ENCODE measurements around the gene SNRPA. TPM values are rescaled to one million over a fixed set of nuclear protein-coding genes. Genes with fewer than 3 reads are reported as not detected.
"Not testable (repeated sequence)": the region's sequence is repeated elsewhere in the genome, so short reads cannot be mapped to it uniquely, and the experiment has no call there.

SNRPA gene
- polyA plus RNA-seq, 1 donor (not counting 4 experiments of a cell fraction or from before 2014, with no cell fraction given), result 93.4 TPM

- peak overlapping the region; percentile 22 for H3K9ac ChIP-seq (ENCODE audit: control insufficient read depth, extremely low read depth, insufficient read depth, low read length)
- dilution Hi-C loops (cut with MboI; ENCODE audit: extremely low pct_ligation_motif_present, low sequenced_read_pairs), result no loop called here
- H4K20me1 ChIP-seq (ENCODE audit: control insufficient read depth, extremely low read depth, insufficient read depth, low read length), result peaks cover 4% of the 10 kb centered on the region
- FAIRE-seq (no peak), DNase-seq (ENCODE audit: low read depth, low spot score) (no peak)
- H3K4me2 ChIP-seq (ENCODE audit: control insufficient read depth, extremely low read depth, insufficient read depth, low read depth, low read length), result peak overlapping the region; percentile 58
- peaks cover 15 to 16% of the 10 kb centered on the region in 2 experiments for H3K36me3 ChIP-seq (ENCODE audit: control insufficient read depth in 2 of 2, extremely low read depth in 1 of 2, insufficient read depth in 2 of 2, low read length in 2 of 2)
- H3K27me3 ChIP-seq (ENCODE audit: control insufficient read depth, extremely low read depth, insufficient read depth, low read length), result no peaks in the 10 kb centered on the region
- no peak overlapping the region for H2AFZ ChIP-seq (ENCODE audit: control insufficient read depth, low read length)
- no peaks in the 10 kb centered on the region for H3K9me3 ChIP-seq (ENCODE audit: control insufficient read depth, low read depth, low read length)
- TF ChIP-seq EZH2 (IDR thresholded peaks at IDR 0.05; ENCODE audit: low read length) (no peak), CTCF (optimal IDR thresholded peaks at IDR 0.05 in 1 of 3, IDR thresholded peaks at IDR 0.05 in 1 of 3, conservative IDR thresholded peaks at IDR 0.05 in 1 of 3; ENCODE audit: extremely low read depth in 1 of 3, insufficient read depth in 2 of 3, low read length in 3 of 3) (no peak)
- peaks cover 3% of the 10 kb centered on the region for H3K79me2 ChIP-seq (ENCODE audit: control insufficient read depth, insufficient read depth, low read length)
- no peak overlapping the region for H3K27ac ChIP-seq (ENCODE audit: control insufficient read depth, insufficient read depth, low read length)
- H3K4me3 ChIP-seq (ENCODE audit: control insufficient read depth in 2 of 3, extremely low read depth in 1 of 3, insufficient read depth in 2 of 3, low read depth in 1 of 3, low read length in 3 of 3), result no peak overlapping the region
- H3K9me1 ChIP-seq (ENCODE audit: control insufficient read depth, extremely low read depth, insufficient read depth, low read length), result no peaks in the 10 kb centered on the region
- peaks cover 18% of the 10 kb centered on the region for H3K4me1 ChIP-seq (ENCODE audit: control insufficient read depth, extremely low read depth, insufficient read depth, low read length)
These were observed 60.7 kb downstream of the SNRPA start for GRCh38 chr19:40811478-40812341.

GRCh38 chr19:40812571-40812970, 61.6 kb downstream of the SNRPA start:
- H3K79me2 ChIP-seq (ENCODE audit: control insufficient read depth, insufficient read depth, low read length); H3K27ac ChIP-seq (ENCODE audit: control insufficient read depth, insufficient read depth, low read length); H3K4me2 ChIP-seq (ENCODE audit: control insufficient read depth, extremely low read depth, insufficient read depth, low read depth, low read length); H3K27me3 ChIP-seq (ENCODE audit: control insufficient read depth, extremely low read depth, insufficient read depth, low read length); H2AFZ ChIP-seq (ENCODE audit: control insufficient read depth, low read length); H4K20me1 ChIP-seq (ENCODE audit: control insufficient read depth, extremely low read depth, insufficient read depth, low read length); H3K9me3 ChIP-seq (ENCODE audit: control insufficient read depth, low read depth, low read length); H3K9me1 ChIP-seq (ENCODE audit: control insufficient read depth, extremely low read depth, insufficient read depth, low read length); H3K9ac ChIP-seq (ENCODE audit: control insufficient read depth, extremely low read depth, insufficient read depth, low read length); dilution Hi-C loops (cut with MboI; ENCODE audit: extremely low pct_ligation_motif_present, low sequenced_read_pairs); DNase-seq (ENCODE audit: low read depth, low spot score); FAIRE-seq; H3K4me3 ChIP-seq (ENCODE audit: control insufficient read depth in 2 of 3, extremely low read depth in 1 of 3, insufficient read depth in 2 of 3, low read depth in 1 of 3, low read length in 3 of 3): not testable (repeated sequence)
- Histone ChIP-seq H3K36me3 (ENCODE audit: control insufficient read depth in 2 of 2, extremely low read depth in 1 of 2, insufficient read depth in 2 of 2, low read length in 2 of 2) (peaks cover 9 to 12% of the 10 kb centered on the region in 2 experiments), H3K4me1 (ENCODE audit: control insufficient read depth, extremely low read depth, insufficient read depth, low read length) (peaks cover 17% of the 10 kb centered on the region)

All from keratinocyte (primary cell).